Endothelial cell of umbilical vein (primary cell): ENCODE measurements around the gene TMEM107. TPM values are rescaled to one million over a fixed set of nuclear protein-coding genes. Genes with fewer than 3 reads are reported as not detected.

ENCODE experiments used
- BruUV-seq: library from RNA; stranded (reverse); fragments of 400-500 nt; replicated peaks from 2 replicates; lab custom pipeline; 2021; lab: Mats Ljungman, UMichigan
- CTCF ChIA-PET: fragments of 300-600, 350-600 bp; sonication (Branson Sonifier 250); formaldehyde crosslinking; loops from one replicate; lab custom pipeline; 2021; ENCODE audit warnings: antibody characterized with exemption, inconsistent platforms; lab: Charles Lee
- POLR2A ChIA-PET: fragments of 300-600, 350-600 bp; sonication (Branson Sonifier 250); formaldehyde crosslinking; loops from one replicate; lab custom pipeline; 2021; ENCODE audit warnings: antibody characterized with exemption, inconsistent platforms; lab: Charles Lee
- DNase-seq: peaks from one replicate; pipeline ENCODE4 v3.0.0-alpha.2; 2011; ENCODE audit warnings: low read depth, low spot score
- FAIRE-seq: peaks from 2 replicates; lab custom pipeline; 2011; peaks lifted over from hg19 to GRCh38; lab: Jason Lieb, UNC
- H2AFZ ChIP-seq: 2 replicates; pipeline ENCODE4 v1.6.0; 2012; ENCODE audit warnings: low read depth, low read length, control low read depth, inconsistent platforms
- H3K27ac ChIP-seq: 2 replicates; pipeline ENCODE4 v1.5.1; 2011; ENCODE audit warnings: low read depth, mild to moderate bottlenecking, control low read depth, low read length, moderate library complexity; ENCODE audit not compliant: insufficient read depth
- H3K27me3 ChIP-seq, 2 experiments: 2 replicates each; pipeline versions ENCODE4 v1.6.0 to v1.6.1; 2011; ENCODE audit warnings: low read length in 2 of 2, mixed read lengths in 1 of 2; ENCODE audit not compliant: control insufficient read depth in 2 of 2, insufficient read depth in 2 of 2
- H3K36me3 ChIP-seq, 2 experiments: 2 replicates in 1 of 2; 3 replicates in 1 of 2; pipeline ENCODE4 v1.5.1; 2011; ENCODE audit warnings: low read length in 2 of 2, mild to moderate bottlenecking in 1 of 2, moderate library complexity in 1 of 2; ENCODE audit not compliant: control insufficient read depth in 2 of 2, insufficient read depth in 2 of 2; ENCODE audit errors: extremely low read depth in 1 of 2
- H3K4me1 ChIP-seq: 3 replicates; pipeline ENCODE4 v1.5.1; 2011; ENCODE audit warnings: mild to moderate bottlenecking, low read length; ENCODE audit not compliant: control insufficient read depth, insufficient read depth; ENCODE audit errors: extremely low read depth
- H3K4me2 ChIP-seq: 2 replicates; pipeline ENCODE4 v1.6.1; 2011; ENCODE audit warnings: low read length, control low read depth, mixed read lengths; ENCODE audit not compliant: insufficient read depth
- H3K4me3 ChIP-seq, 3 experiments: fragments of 200-600 bp in 1 of 3; sonication (generic), shearing (Covaris generic) in 1 of 3; replicated peaks in 1 of 3; 2 replicates each; pipeline ENCODE4 v1.5.1; 2011 to 2016; ENCODE audit warnings: control low read depth in 3 of 3, low read length in 3 of 3, mild to moderate bottlenecking in 2 of 3, inconsistent platforms in 1 of 3, low read depth in 1 of 3, moderate library complexity in 1 of 3; ENCODE audit not compliant: insufficient read depth in 1 of 3
- H3K79me2 ChIP-seq: 2 replicates; pipeline ENCODE4 v1.6.0; 2012; ENCODE audit warnings: low read length, inconsistent platforms; ENCODE audit not compliant: control insufficient read depth, insufficient read depth
- H3K9ac ChIP-seq: replicated peaks from 2 replicates; pipeline ENCODE3; 2011; ENCODE audit warnings: low read length, control low read depth; ENCODE audit not compliant: insufficient read depth; ENCODE audit errors: extremely low read depth
- H3K9me1 ChIP-seq: replicated peaks from 3 replicates; pipeline ENCODE4 v1.6.0; 2011; ENCODE audit warnings: mild to moderate bottlenecking, low read length; ENCODE audit not compliant: control insufficient read depth, insufficient read depth; ENCODE audit errors: extremely low read depth
- H3K9me3 ChIP-seq: replicated peaks from 2 replicates; pipeline ENCODE4 v1.5.1; 2012; ENCODE audit warnings: low read length, inconsistent platforms; ENCODE audit not compliant: control insufficient read depth, insufficient read depth
- H4K20me1 ChIP-seq: replicated peaks from 2 replicates; pipeline ENCODE3; 2011; ENCODE audit warnings: mild to moderate bottlenecking, low read length; ENCODE audit not compliant: control insufficient read depth, insufficient read depth; ENCODE audit errors: extremely low read depth
- EZH2 ChIP-seq: IDR thresholded peaks from 2 replicates; pipeline ENCODE4 v1.6.1; 2012; ENCODE audit warnings: borderline replicate concordance, low read depth, mild to moderate bottlenecking, moderate library complexity, low read length, inconsistent platforms; ENCODE audit not compliant: severe bottlenecking
- FOS ChIP-seq: IDR thresholded peaks from 2 replicates; pipeline ENCODE4 v1.6.1; 2011; ENCODE audit warnings: mild to moderate bottlenecking, low read length, moderate library complexity, borderline replicate concordance; ENCODE audit not compliant: insufficient read depth
- GATA2 ChIP-seq: IDR thresholded peaks from 2 replicates; pipeline ENCODE4 v1.7.0; 2011; ENCODE audit warnings: low read depth, mild to moderate bottlenecking, moderate library complexity, mixed read lengths, low read length; ENCODE audit not compliant: insufficient read length, insufficient read depth
- JUN ChIP-seq: IDR thresholded peaks from 2 replicates; pipeline ENCODE4 v1.6.1; 2011; ENCODE audit warnings: borderline replicate concordance, low read depth; ENCODE audit not compliant: insufficient read length, insufficient read depth
- MAX ChIP-seq: IDR thresholded peaks from 2 replicates; pipeline ENCODE4 v1.6.1; 2011; ENCODE audit not compliant: insufficient read depth, insufficient read length
- MYC ChIP-seq: IDR thresholded peaks from one replicate; pipeline ENCODE4 v1.6.1; 2011; ENCODE audit warnings: mild to moderate bottlenecking, low read depth, low read length
- POLR2A ChIP-seq: IDR thresholded peaks from 2 replicates; pipeline ENCODE4 v1.6.1; 2012; ENCODE audit warnings: low read depth, mild to moderate bottlenecking, control low read depth, low read length
- POLR2AphosphoS5 ChIP-seq: IDR thresholded peaks from 2 replicates; pipeline ENCODE4 v1.6.1; 2012; ENCODE audit warnings: low read depth, mild to moderate bottlenecking, control low read depth, low read length, moderate library complexity; ENCODE audit not compliant: insufficient read depth
- dilution Hi-C: fragments of 300-500 bp; cut with MboI; formaldehyde crosslinking; loops from one replicate; pipeline ENCODE4 v1.15.0; 2019; ENCODE audit warnings: low sequenced_read_pairs; ENCODE audit not compliant: extremely low pct_ligation_motif_present
- intact Hi-C: fragments of 100-400 bp; cut with micrococcal nuclease; formaldehyde crosslinking; loops from one replicate; pipeline ENCODE4 v1.10.0; 2022
- polyA plus RNA-seq, 4 experiments: library from polyadenylated mRNA; depleted of rRNA in 3 of 4; stranded (reverse) in 3 of 4; unstranded in 1 of 4; fragments of >200 nt; gene quantifications; 2 replicates each; pipeline versions ENCODE4 v1.2.1 to v1.2.3, GENCODE V29; 2011 to 2012; ENCODE audit warnings: missing spikeins in 1 of 4
- total RNA-seq: library from RNA; stranded (reverse); gene quantifications from 2 replicates; pipeline ENCODE4 v1.2.3, GENCODE V29; 2021
- TF ChIP-seq, protein P1 (sequence below), 2 donors: IDR thresholded peaks; 1 replicate in 1 of 2; 2 replicates in 1 of 2; pipeline ENCODE4 v1.5.1; 2011; ENCODE audit warnings: low read length in 2 of 2, mild to moderate bottlenecking in 2 of 2, moderate library complexity in 2 of 2, control low read depth in 1 of 2, inconsistent platforms in 1 of 2, low read depth in 1 of 2; ENCODE audit not compliant: insufficient read depth in 1 of 2; ENCODE audit errors: extremely low read depth in 1 of 2

Gene TMEM107
- total and polyA plus RNA-seq, 2 donors (not counting 3 experiments of a cell fraction or from before 2014, with no cell fraction given): 20.4 to 31.6 TPM

- dilution Hi-C loops: no loop called here
- Histone ChIP-seq H4K20me1 (no peaks in the 10 kb centered on the region), H3K79me2 (peaks cover 5% of the 10 kb centered on the region), H3K4me1 (peaks cover 9% of the 10 kb centered on the region), H2AFZ (no peak overlapping the region), H3K4me2 (no peak overlapping the region), H3K36me3 (peaks cover 2 to 72% of the 10 kb centered on the region in 2 experiments), H3K9me3 (no peaks in the 10 kb centered on the region), H3K4me3 (no peak overlapping the region), H3K27me3 (no peaks in the 10 kb centered on the region), H3K9ac (no peak overlapping the region), H3K27ac (no peak overlapping the region), H3K9me1 (no peaks in the 10 kb centered on the region)
- intact Hi-C loops: no loop called here
- CTCF ChIA-PET: no interaction called here
- FAIRE-seq: no peak
- POLR2A ChIA-PET: no interaction called here
- BruUV-seq: no TSS peak
- DNase-seq: no peak
- TF ChIP-seq, protein P1, sequence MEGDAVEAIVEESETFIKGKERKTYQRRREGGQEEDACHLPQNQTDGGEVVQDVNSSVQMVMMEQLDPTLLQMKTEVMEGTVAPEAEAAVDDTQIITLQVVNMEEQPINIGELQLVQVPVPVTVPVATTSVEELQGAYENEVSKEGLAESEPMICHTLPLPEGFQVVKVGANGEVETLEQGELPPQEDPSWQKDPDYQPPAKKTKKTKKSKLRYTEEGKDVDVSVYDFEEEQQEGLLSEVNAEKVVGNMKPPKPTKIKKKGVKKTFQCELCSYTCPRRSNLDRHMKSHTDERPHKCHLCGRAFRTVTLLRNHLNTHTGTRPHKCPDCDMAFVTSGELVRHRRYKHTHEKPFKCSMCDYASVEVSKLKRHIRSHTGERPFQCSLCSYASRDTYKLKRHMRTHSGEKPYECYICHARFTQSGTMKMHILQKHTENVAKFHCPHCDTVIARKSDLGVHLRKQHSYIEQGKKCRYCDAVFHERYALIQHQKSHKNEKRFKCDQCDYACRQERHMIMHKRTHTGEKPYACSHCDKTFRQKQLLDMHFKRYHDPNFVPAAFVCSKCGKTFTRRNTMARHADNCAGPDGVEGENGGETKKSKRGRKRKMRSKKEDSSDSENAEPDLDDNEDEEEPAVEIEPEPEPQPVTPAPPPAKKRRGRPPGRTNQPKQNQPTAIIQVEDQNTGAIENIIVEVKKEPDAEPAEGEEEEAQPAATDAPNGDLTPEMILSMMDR (IDR thresholded peaks at IDR 0.05; ENCODE audit: extremely low read depth in 1 of 2, insufficient read depth in 1 of 2, low read depth in 1 of 2, low read length in 2 of 2): no peak
- no peak for TF ChIP-seq POLR2A
- no peak for TF ChIP-seq MYC
- no peak for TF ChIP-seq GATA2
- TF ChIP-seq FOS: no peak
- TF ChIP-seq POLR2AphosphoS5: no peak
- TF ChIP-seq EZH2: no peak
- TF ChIP-seq JUN: no peak
- TF ChIP-seq MAX: no peak
Measured at GRCh38 chr17:8146381-8147140, 29.6 kb downstream of the TMEM107 start.
